Natural killer cell treated with Interleukin-12 subunit alpha and Interleukin-12 subunit beta and Interleukin-15 and Interleukin-18, amount 100 ng/mL, for 72 hours (primary cell): Measurements from ENCODE around the gene CWF19L2. TPM values are rescaled to one million over a fixed set of nuclear protein-coding genes. Genes with fewer than 3 reads are reported as not detected.
A peak's percentile ranks its signal among the peaks of the same experiment; 100 is the strongest.
"Not testable (repeated sequence)": the region's sequence is repeated elsewhere in the genome, so short reads cannot be mapped to it uniquely, and the experiment has no call there.

Source experiments
- ATAC-seq, 2 donors: fragments of 150-1000 bp; cut with Tn5 transposase in 1 of 2; sonication (Bioruptor Pico), chemical (Tn5 transposase) in 1 of 2; 2 replicates each; pipeline ENCODE4 v1.10.0; 2021
- DNase-seq: peaks from one replicate; pipeline ENCODE4 v3.0.0; 2022; ENCODE audit warnings: low spot score
- H3K27ac Mint-ChIP-seq, 2 donors: 1 replicate in 1 of 2; 2 replicates in 1 of 2; pipeline ENCODE4 v1.8.0; 2022; ENCODE audit warnings: mixed read lengths in 2 of 2, mild to moderate bottlenecking in 1 of 2, moderate library complexity in 1 of 2
- H3K27me3 Mint-ChIP-seq, 2 donors: 1 replicate in 1 of 2; 2 replicates in 1 of 2; pipeline ENCODE4 v1.8.0; 2022; ENCODE audit warnings: mixed read lengths in 2 of 2
- H3K36me3 Mint-ChIP-seq: one replicate; pipeline ENCODE4 v1.8.0; 2022; ENCODE audit warnings: mixed read lengths
- H3K4me1 Mint-ChIP-seq, 2 donors: 1 replicate in 1 of 2; 2 replicates in 1 of 2; pipeline ENCODE4 v1.8.0; 2022; ENCODE audit warnings: low read depth in 2 of 2, mixed read lengths in 2 of 2, mild to moderate bottlenecking in 1 of 2
- H3K4me3 Mint-ChIP-seq: one replicate; pipeline ENCODE4 v1.8.0; 2022; ENCODE audit warnings: mixed read lengths
- H3K9me3 Mint-ChIP-seq: 2 replicates; pipeline ENCODE4 v1.8.0; 2022; ENCODE audit warnings: mixed read lengths
- total RNA-seq, 2 donors: library from RNA; stranded (reverse); gene quantifications; one replicate each; pipeline ENCODE4 v1.2.3, GENCODE V29; 2022

The CWF19L2 gene
- total RNA-seq, 2 donors from 2014 or later: 16.5 to 26.2 TPM

DNA sequence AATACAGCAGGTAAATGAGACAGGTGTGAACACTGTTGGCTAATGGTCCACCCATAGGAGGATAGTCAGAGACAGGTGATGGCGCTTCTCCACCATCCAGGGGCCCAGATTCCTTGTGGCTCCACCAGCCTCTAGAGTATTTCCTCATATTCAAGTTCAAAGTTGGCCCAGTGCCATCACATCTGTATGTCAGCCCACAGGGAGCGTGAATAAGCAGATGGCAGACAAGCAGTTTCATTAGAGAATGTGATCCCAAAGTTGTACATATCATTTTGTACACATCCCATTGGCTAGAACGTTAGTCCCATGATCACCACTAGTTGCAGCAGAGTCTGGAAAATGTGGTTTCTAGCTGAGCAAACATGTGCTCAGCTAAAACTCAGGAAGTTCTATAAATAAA lies 11.0 kb upstream of the CWF19L2 start:
- H3K9me3 Mint-ChIP-seq: peaks cover 3% of the 10 kb centered on the region
- H3K27ac Mint-ChIP-seq: no peak overlapping the region
- H3K4me3 Mint-ChIP-seq: no peak overlapping the region
- ATAC-seq (no peak), DNase-seq (no peak)
- H3K4me1 Mint-ChIP-seq: no peaks in the 10 kb centered on the region
- H3K27me3 Mint-ChIP-seq: peaks cover 39 to 48% of the 10 kb centered on the region in 2 donors
- peaks cover 5% of the 10 kb centered on the region for H3K36me3 Mint-ChIP-seq

DNA sequence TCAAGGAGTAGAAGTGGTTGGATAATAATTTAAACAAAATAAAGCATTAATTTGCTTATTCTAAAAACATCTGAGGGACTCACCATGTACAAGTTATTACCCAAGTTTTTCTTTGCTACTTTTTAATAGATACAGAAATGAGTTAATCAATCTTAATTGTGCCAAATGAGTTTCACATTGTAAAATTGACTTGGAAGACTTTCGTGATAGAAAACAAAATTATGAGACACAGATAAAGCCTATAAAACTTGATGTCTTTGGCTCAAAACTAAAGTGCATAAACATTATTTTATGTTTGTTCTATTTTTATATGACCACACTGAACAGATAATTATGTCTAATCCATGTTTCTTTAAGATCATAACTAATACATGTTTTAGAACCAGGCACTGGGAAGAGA lies 10.1 kb upstream of the CWF19L2 start:
- peaks cover 13% of the 10 kb centered on the region for H3K36me3 Mint-ChIP-seq
- H3K4me1 Mint-ChIP-seq: no peaks in the 10 kb centered on the region
- H3K9me3 Mint-ChIP-seq: peaks cover 6% of the 10 kb centered on the region
- H3K27me3 Mint-ChIP-seq: peaks cover 43 to 54% of the 10 kb centered on the region in 2 donors
- ATAC-seq (no peak), DNase-seq (no peak)
- no peak overlapping the region for H3K4me3 Mint-ChIP-seq
- no peak overlapping the region for H3K27ac Mint-ChIP-seq

DNA sequence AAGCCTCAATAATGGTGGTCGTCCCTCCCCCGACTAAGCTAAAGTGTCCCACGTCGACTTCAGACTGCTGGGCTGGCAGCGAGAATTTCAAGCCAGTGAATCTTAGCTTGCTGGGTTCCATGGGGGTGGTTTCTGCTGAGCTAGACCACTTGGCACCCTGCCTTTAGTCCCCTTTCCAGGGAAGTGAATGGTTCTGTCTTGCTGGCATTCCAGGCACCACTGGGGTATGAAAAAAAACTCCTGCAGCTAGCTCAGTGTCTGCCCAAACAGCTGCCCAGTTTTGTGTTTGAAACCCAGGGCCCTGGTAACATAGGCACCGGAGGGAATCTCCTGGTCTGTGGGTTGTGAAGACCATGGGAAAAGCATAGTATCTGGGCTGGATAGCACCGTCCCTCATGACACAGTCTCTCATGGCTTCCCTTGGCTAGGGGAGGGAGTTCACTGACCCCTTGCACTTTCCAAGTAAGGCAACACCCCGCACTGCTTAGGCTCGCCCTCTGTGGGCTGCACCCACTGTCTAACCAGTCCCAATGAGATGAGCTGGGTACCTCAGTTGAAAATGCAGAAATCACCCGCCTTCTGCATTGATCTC lies 8.7 kb upstream of the CWF19L2 start:
- ATAC-seq, H3K4me1 Mint-ChIP-seq, H3K27ac Mint-ChIP-seq, DNase-seq, H3K4me3 Mint-ChIP-seq, H3K9me3 Mint-ChIP-seq: not testable (repeated sequence)
- H3K27me3 Mint-ChIP-seq: peaks cover 49 to 55% of the 10 kb centered on the region in 2 donors
- H3K36me3 Mint-ChIP-seq: peaks cover 13% of the 10 kb centered on the region

DNA sequence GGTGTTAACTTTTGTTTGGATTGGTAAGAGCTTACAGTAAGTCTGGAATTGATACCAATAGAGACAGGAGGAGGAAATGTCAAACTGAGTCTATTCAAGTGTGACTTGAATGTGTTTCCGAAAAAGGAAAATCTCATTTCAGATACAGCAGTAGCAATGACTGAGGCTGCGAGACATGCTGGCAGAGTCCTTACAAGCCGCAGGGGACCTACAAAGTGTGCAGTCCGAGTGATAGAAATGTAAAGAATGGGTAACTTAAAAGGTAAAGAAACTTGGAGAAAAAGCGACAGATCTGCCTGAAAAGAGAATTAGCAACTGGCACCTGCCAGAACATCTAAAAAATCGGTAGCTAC lies 444 bp downstream of the CWF19L2 start:
- ATAC-seq (peak; percentile 43 to 46), DNase-seq (no peak)

GRCh38 chr11:107453594-107454286 lies 3.9 kb downstream of the CWF19L2 start:
- Mint-ChIP-seq H3K36me3 (peaks cover 6% of the 10 kb centered on the region), H3K4me3 (no peak overlapping the region), H3K9me3 (no peaks in the 10 kb centered on the region), H3K27ac (no peak overlapping the region), H3K4me1 (peaks cover 14 to 30% of the 10 kb centered on the region in 2 donors), H3K27me3 (no peaks in the 10 kb centered on the region)
- no peak for DNase-seq
- no peak for ATAC-seq

More for the DNA sequence above, 444 bp downstream of the CWF19L2 start:
- Mint-ChIP-seq H3K27me3 (peaks cover 4 to 11% of the 10 kb centered on the region in 2 donors), H3K4me1 (peaks cover 14 to 26% of the 10 kb centered on the region in 2 donors), H3K9me3 (no peaks in the 10 kb centered on the region), H3K4me3 (peak overlapping the region; percentile 94), H3K36me3 (peaks cover 2% of the 10 kb centered on the region), H3K27ac (peak overlapping the region; percentile 87 to 96)

DNA sequence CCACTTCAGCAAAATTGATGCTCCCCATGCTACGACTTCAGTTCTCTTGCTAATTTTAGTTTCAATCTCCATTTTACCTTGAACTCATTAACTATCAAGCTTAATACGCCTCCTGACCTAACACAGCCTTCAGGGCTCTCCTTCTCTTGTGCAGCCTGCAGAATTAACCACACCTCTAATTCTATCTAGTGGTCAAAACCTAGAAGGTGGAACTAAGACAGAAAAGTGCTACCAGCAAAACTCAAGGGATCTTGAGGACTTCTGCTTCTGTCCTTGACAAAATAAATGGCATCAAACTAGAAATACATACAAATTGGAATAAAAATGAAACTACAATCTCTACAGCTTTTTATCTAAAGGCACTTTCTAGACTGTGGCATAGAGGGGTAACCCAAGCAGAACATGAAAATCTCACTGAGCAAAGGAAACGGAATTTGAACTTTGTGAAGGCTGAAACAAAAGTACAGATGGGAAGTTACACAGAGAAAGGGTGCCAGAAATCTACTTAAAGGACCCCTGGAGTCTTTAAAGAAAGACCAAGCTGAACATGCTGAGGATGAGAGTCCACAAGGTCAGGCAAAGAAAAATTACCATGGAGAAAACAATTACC lies 10.7 kb downstream of the CWF19L2 start:
- no peaks in the 10 kb centered on the region for H3K27me3 Mint-ChIP-seq
- H3K4me3 Mint-ChIP-seq: no peak overlapping the region
- H3K36me3 Mint-ChIP-seq: peaks cover 23% of the 10 kb centered on the region
- H3K27ac Mint-ChIP-seq: no peak overlapping the region
- ATAC-seq: no peak
- no peak for DNase-seq
- H3K4me1 Mint-ChIP-seq: peaks cover 11 to 15% of the 10 kb centered on the region in 2 donors
- H3K9me3 Mint-ChIP-seq: no peaks in the 10 kb centered on the region

DNA sequence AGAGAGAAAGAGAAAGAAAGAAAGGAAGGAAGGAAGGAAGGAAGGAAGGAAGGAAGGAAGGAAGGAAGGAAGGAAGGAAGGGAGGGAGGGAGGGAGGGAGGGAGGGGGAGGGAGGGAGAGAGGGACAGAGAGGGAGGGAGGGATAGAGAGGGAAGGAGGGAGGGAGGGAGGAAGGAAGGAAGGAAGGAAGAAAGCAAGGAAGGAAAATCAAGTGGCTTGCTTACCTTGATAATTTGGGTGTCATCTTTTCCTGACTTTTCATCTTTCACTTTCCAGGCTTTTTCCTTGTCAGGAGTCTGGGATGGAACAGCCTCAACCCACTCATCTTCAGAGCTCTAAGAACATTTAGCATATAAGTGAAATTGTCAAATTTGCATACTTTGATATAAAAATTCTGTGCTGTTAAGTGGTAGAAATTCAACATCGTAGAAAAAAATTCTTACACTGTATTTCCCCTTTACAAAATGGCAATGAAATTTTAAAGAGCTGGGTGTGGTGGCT lies 14.9 kb downstream of the CWF19L2 start:
- H3K36me3 Mint-ChIP-seq: peaks cover 30% of the 10 kb centered on the region
- ATAC-seq: no peak
- no peak overlapping the region for H3K4me3 Mint-ChIP-seq

DNA sequence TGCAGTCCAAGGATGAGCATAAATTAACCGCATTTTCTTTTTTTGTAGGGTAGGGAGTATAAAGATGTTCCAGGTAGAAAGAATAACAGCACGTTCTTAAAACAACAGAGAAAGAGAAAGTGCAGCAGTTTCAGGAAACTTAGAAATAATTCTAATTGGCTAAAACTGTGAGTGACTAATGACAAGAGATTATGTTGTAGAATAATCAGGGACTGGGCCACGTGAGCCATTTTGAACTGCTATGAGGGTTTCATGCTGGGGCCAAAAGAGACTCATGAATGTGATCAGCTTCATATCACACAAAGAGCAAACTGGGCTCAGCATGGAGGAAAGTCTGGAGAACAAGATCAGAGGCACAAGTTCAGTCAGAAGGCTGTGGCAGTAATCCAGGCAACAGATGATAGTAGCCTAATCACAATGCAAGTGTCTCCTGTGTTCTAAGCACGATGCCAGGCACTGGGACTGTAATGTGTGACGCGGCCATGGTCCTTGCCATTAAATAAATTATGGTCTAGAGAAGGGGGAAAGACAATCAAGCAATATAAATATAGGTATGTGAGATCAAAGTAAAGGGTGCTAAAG lies 17.9 kb downstream of the CWF19L2 start:
- H3K36me3 Mint-ChIP-seq: peaks cover 20% of the 10 kb centered on the region
- no peak overlapping the region for H3K27ac Mint-ChIP-seq
- ATAC-seq (no peak), DNase-seq (no peak)
- peaks cover 0 to 4% of the 10 kb centered on the region in 2 donors for H3K4me1 Mint-ChIP-seq
- no peak overlapping the region for H3K4me3 Mint-ChIP-seq
- H3K9me3 Mint-ChIP-seq: no peaks in the 10 kb centered on the region
- H3K27me3 Mint-ChIP-seq: no peaks in the 10 kb centered on the region

More for the DNA sequence above, 14.9 kb downstream of the CWF19L2 start:
- no peak for DNase-seq
- H3K27ac Mint-ChIP-seq: no peak overlapping the region
- no peaks in the 10 kb centered on the region for H3K9me3 Mint-ChIP-seq
- peaks cover 9 to 14% of the 10 kb centered on the region in 2 donors for H3K4me1 Mint-ChIP-seq
- no peaks in the 10 kb centered on the region for H3K27me3 Mint-ChIP-seq

DNA sequence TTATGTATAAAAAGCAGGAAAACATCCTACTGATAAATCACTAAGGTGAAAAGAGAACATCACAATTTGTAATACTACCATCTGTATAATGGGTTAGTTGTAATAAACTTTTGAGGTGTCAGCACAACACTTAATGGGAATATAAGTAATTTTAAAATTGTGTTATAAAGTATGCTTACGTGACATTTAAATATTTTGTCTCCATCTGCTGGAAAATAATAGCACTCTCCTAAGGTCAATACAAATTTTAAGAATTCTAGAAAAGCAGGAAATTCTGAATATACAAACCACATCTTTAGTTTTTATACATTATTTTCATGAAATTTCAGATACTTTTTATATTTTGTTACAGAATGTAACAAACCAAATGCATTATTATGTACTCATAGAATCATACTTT lies 19.5 kb downstream of the CWF19L2 start:
- Mint-ChIP-seq H3K4me1 (no peaks in the 10 kb centered on the region), H3K9me3 (no peaks in the 10 kb centered on the region), H3K27me3 (no peaks in the 10 kb centered on the region), H3K4me3 (no peak overlapping the region), H3K36me3 (peaks cover 14% of the 10 kb centered on the region), H3K27ac (no peak overlapping the region)
- no peak for ATAC-seq
- no peak for DNase-seq

DNA sequence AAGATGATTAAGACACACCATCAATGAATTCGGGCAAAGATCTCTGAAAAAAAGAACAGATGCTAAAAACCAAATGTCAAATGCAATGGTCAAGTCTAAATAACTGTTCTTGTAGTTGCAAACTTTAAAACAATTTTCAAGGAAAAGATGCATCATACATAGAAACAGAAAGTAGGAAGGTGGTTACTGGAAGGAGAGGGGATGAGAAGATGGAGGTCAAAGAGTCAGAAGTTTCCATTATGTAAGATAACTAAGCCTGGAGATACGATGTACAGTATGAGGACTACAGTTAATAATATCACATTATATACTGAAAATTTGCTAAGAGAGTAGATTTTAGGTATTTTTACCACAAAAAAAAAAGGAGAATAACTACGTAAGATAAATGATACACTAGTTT lies 27.1 kb downstream of the CWF19L2 start:
- Mint-ChIP-seq H3K27me3 (no peaks in the 10 kb centered on the region), H3K9me3 (no peaks in the 10 kb centered on the region), H3K36me3 (peaks cover 15% of the 10 kb centered on the region), H3K4me1 (peaks cover 4 to 5% of the 10 kb centered on the region in 2 donors), H3K4me3 (no peak overlapping the region), H3K27ac (no peak overlapping the region)
- ATAC-seq: no peak
- DNase-seq: no peak

DNA sequence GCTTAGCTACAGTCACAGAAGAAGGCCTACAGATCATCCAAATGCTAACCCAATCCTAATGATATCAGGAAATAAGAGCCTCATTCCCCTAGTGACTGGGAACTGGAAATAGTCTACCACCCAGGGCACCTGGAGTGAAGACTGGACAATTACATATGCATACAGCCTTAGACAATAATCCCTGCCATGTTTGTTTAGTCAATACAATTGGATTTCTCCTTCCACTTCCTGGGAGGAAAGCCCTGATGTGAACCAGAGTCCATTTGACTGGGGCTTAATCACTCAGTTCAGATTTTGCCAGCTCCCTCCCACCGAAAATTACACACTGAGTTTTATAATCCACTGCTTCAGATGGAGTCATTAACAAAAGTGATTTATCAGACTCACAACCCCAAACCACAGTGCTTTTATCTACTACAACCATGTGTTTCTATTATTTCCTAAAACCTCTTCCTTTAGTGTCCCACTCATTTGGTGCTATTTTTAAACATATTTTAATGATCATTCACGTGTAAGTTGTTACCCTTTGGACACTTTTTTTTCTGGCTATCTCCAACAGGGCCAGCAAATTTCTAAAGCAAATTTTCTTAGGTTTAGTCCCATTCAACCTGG lies 29.9 kb downstream of the CWF19L2 start:
- no peak for ATAC-seq
- no peak for DNase-seq
- Mint-ChIP-seq H3K9me3 (no peaks in the 10 kb centered on the region), H3K27ac (no peak overlapping the region), H3K27me3 (no peaks in the 10 kb centered on the region), H3K4me1 (peaks cover 4 to 5% of the 10 kb centered on the region in 2 donors), H3K4me3 (no peak overlapping the region), H3K36me3 (peaks cover 15% of the 10 kb centered on the region)

DNA sequence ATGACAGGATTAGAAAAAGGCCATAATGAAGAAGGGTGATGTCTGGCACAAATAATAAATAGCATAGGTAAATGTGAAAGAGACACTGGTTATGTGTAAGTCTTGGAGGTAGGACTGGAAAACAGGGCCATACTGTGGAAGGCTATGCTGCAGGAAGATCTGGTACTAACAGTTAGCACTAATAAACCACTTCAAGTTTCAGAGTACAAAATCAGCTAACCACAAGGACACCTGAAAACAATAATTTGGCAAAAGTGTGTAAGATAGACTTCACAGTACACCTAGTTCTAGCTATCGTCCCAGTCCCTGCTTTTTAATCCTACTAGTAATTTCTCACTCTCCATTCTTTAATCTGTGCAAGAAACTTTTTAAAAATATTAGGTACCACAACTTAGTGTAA lies 44.3 kb downstream of the CWF19L2 start:
- H3K36me3 Mint-ChIP-seq: peaks cover 14% of the 10 kb centered on the region
- no peak overlapping the region for H3K27ac Mint-ChIP-seq
- H3K9me3 Mint-ChIP-seq: no peaks in the 10 kb centered on the region

GRCh38 chr11:107408762-107409211 lies 48.8 kb downstream of the CWF19L2 start:
- Mint-ChIP-seq H3K27ac (no peak overlapping the region), H3K4me3 (no peak overlapping the region), H3K27me3 (no peaks in the 10 kb centered on the region), H3K36me3 (peaks cover 12% of the 10 kb centered on the region), H3K9me3 (peaks cover under 1% of the 10 kb centered on the region), H3K4me1 (no peaks in the 10 kb centered on the region)
- DNase-seq (no peak), ATAC-seq (no peak)

More for the DNA sequence above, 44.3 kb downstream of the CWF19L2 start:
- Mint-ChIP-seq H3K4me1 (peaks cover 0 to 4% of the 10 kb centered on the region in 2 donors), H3K4me3 (no peak overlapping the region), H3K27me3 (no peaks in the 10 kb centered on the region)
- no peak for ATAC-seq
- no peak for DNase-seq
